H9 (cell line): ENCODE data around the gene AGTRAP. TPM values are rescaled to one million over a fixed set of nuclear protein-coding genes. Genes with fewer than 3 reads are reported as not detected.

Experiments used
- DNase-seq: peaks from one replicate; pipeline ENCODE4 v3.0.0-alpha.2; 2017
- H2AFZ ChIP-seq: one replicate; pipeline ENCODE4 v1.6.1; 2013; ENCODE audit warnings: mild to moderate bottlenecking, low read length, control low read depth, moderate library complexity
- H2AK5ac ChIP-seq: 2 replicates; pipeline ENCODE4 v1.6.1; 2013; ENCODE audit warnings: low read length, control low read depth, mixed read lengths; ENCODE audit not compliant: insufficient read length
- H2BK120ac ChIP-seq: one replicate; pipeline ENCODE4 v1.6.1; 2013; ENCODE audit warnings: low read depth, mild to moderate bottlenecking, low read length, control low read depth, inconsistent platforms; ENCODE audit not compliant: poor library complexity, severe bottlenecking
- H2BK12ac ChIP-seq: 2 replicates; pipeline ENCODE4 v1.6.1; 2013; ENCODE audit warnings: low read length, control low read depth, mixed read lengths, low read depth; ENCODE audit not compliant: insufficient read length
- H2BK15ac ChIP-seq: 2 replicates; pipeline ENCODE4 v1.6.1; 2013; ENCODE audit warnings: low read depth, low read length, control low read depth
- H2BK20ac ChIP-seq: one replicate; pipeline ENCODE4 v1.6.1; 2013; ENCODE audit warnings: low read depth, mild to moderate bottlenecking, low read length, control low read depth, inconsistent platforms; ENCODE audit not compliant: poor library complexity, severe bottlenecking
- H2BK5ac ChIP-seq: 2 replicates; pipeline ENCODE4 v1.6.1; 2013; ENCODE audit warnings: low read length, control low read depth, mixed read lengths; ENCODE audit not compliant: insufficient read length
- H3K14ac ChIP-seq: 2 replicates; pipeline ENCODE4 v1.6.1; 2013; ENCODE audit warnings: low read length, control low read depth; ENCODE audit not compliant: insufficient read depth
- H3K18ac ChIP-seq: 2 replicates; pipeline ENCODE4 v1.6.1; 2013; ENCODE audit warnings: low read depth, mild to moderate bottlenecking, mixed read lengths, low read length, control low read depth; ENCODE audit not compliant: insufficient read length
- H3K23ac ChIP-seq: 2 replicates; pipeline ENCODE4 v1.6.1; 2013; ENCODE audit warnings: low read length, control low read depth, mixed read lengths, low read depth; ENCODE audit not compliant: insufficient read length
- H3K23me2 ChIP-seq: 2 replicates; pipeline ENCODE4 v1.6.1; 2013; ENCODE audit warnings: low read depth, mild to moderate bottlenecking, mixed read lengths, low read length, control low read depth; ENCODE audit not compliant: insufficient read length, poor library complexity, severe bottlenecking
- H3K27ac ChIP-seq: 2 replicates; pipeline ENCODE4 v1.5.1; 2013; ENCODE audit warnings: low read length, control low read depth, mixed read lengths, low read depth; ENCODE audit not compliant: insufficient read length
- H3K27me3 ChIP-seq: 2 replicates; pipeline ENCODE4 v1.6.1; 2013; ENCODE audit warnings: low read length, control low read depth, inconsistent platforms; ENCODE audit not compliant: insufficient read depth
- H3K4ac ChIP-seq: 2 replicates; pipeline ENCODE4 v1.6.1; 2013; ENCODE audit warnings: low read depth, mild to moderate bottlenecking, control low read depth, inconsistent platforms, low read length, moderate library complexity
- H3K4me1 ChIP-seq: 2 replicates; pipeline ENCODE4 v1.6.1; 2013; ENCODE audit warnings: low read length, control low read depth, inconsistent platforms; ENCODE audit not compliant: insufficient read depth
- H3K4me2 ChIP-seq: 2 replicates; pipeline ENCODE4 v1.6.1; 2013; ENCODE audit warnings: low read length, control low read depth, mixed read lengths; ENCODE audit not compliant: insufficient read length, insufficient read depth
- H3K56ac ChIP-seq: 2 replicates; pipeline ENCODE4 v1.6.1; 2013; ENCODE audit warnings: low read depth, mild to moderate bottlenecking, mixed read lengths, low read length, control low read depth; ENCODE audit not compliant: insufficient read length
- H3K79me1 ChIP-seq: 2 replicates; pipeline ENCODE4 v1.6.1; 2013; ENCODE audit warnings: low read depth, mild to moderate bottlenecking, moderate library complexity, low read length, control low read depth, inconsistent platforms; ENCODE audit not compliant: insufficient read depth, poor library complexity, severe bottlenecking
- H3K79me2 ChIP-seq: 2 replicates; pipeline ENCODE4 v1.6.1; 2013; ENCODE audit warnings: low read length, control low read depth, inconsistent platforms; ENCODE audit not compliant: insufficient read depth
- H3K9ac ChIP-seq: 2 replicates; pipeline ENCODE4 v1.6.1; 2013; ENCODE audit warnings: low read length, control low read depth, mixed read lengths; ENCODE audit not compliant: insufficient read length; ENCODE audit errors: extremely low read depth
- H3K9me3 ChIP-seq: one replicate; pipeline ENCODE4 v1.6.1; 2013; ENCODE audit warnings: low read depth, low read length, inconsistent platforms; ENCODE audit not compliant: control insufficient read depth
- H3T11ph ChIP-seq: one replicate; pipeline ENCODE4 v1.6.1; 2013; ENCODE audit warnings: mild to moderate bottlenecking, low read length, control low read depth, inconsistent platforms
- H4K20me1 ChIP-seq: one replicate; pipeline ENCODE4 v1.6.1; 2013; ENCODE audit not compliant: control insufficient read depth, insufficient read length, insufficient read depth
- H4K5ac ChIP-seq: 2 replicates; pipeline ENCODE4 v1.6.1; 2013; ENCODE audit warnings: low read depth, mild to moderate bottlenecking, mixed read lengths, low read length, control low read depth; ENCODE audit not compliant: insufficient read length
- H4K8ac ChIP-seq: replicated peaks from 2 replicates; pipeline ENCODE4 v1.6.1; 2013; ENCODE audit warnings: low read length, control low read depth, mixed read lengths, low read depth; ENCODE audit not compliant: insufficient read length
- H4K91ac ChIP-seq: 2 replicates; pipeline ENCODE4 v1.6.1; 2013; ENCODE audit warnings: low read depth, mild to moderate bottlenecking, moderate library complexity, mixed read lengths, low read length, control low read depth; ENCODE audit not compliant: insufficient read length
- H3K27ac Mint-ChIP-seq, 3 experiments: 2 replicates in 2 of 3; 3 replicates in 1 of 3; pipeline ENCODE4 v1.8.0; 2020 to 2021; ENCODE audit warnings: mixed read lengths in 3 of 3, mild to moderate bottlenecking in 1 of 3, moderate library complexity in 1 of 3
- H3K27me3 Mint-ChIP-seq: 2 replicates; pipeline ENCODE4 v1.8.0; 2021; ENCODE audit warnings: low read depth, mild to moderate bottlenecking, moderate library complexity, mixed read lengths
- H3K36me3 Mint-ChIP-seq, 3 experiments: 2 replicates in 2 of 3; 3 replicates in 1 of 3; pipeline ENCODE4 v1.8.0; 2020 to 2021; ENCODE audit warnings: low read depth in 3 of 3, mixed read lengths in 3 of 3; ENCODE audit not compliant: insufficient read depth in 1 of 3
- H3K4me1 Mint-ChIP-seq, 2 experiments: 2 replicates each; pipeline ENCODE4 v1.8.0; 2020; ENCODE audit warnings: mixed read lengths in 2 of 2
- H3K4me3 Mint-ChIP-seq, 2 experiments: 2 replicates in 1 of 2; 3 replicates in 1 of 2; pipeline ENCODE4 v1.8.0; 2020 to 2021; ENCODE audit warnings: mild to moderate bottlenecking in 2 of 2, mixed read lengths in 2 of 2, moderate library complexity in 1 of 2
- H3K9me3 Mint-ChIP-seq, 2 experiments: 2 replicates in 1 of 2; 3 replicates in 1 of 2; pipeline ENCODE4 v1.8.0; 2020; ENCODE audit warnings: mild to moderate bottlenecking in 2 of 2, mixed read lengths in 2 of 2, moderate library complexity in 1 of 2
- WGBS: extraction: QIAGEN DNeasy Blood & Tissue Kit; methylation state at CpG from one replicate; pipeline ENCODE4 v1.1.7; 2013; ENCODE audit warnings: missing lambda C conversion rate, low lambda C conversion rate, mixed read lengths; ENCODE audit not compliant: insufficient read length; ENCODE audit errors: extremely low coverage; 5-methylcytosine and 5-hydroxymethylcytosine counted together
- total RNA-seq: library from RNA; stranded (reverse); gene quantifications from 2 replicates; pipeline ENCODE4 v1.2.1, GENCODE V29; 2021
- TF ChIP-seq, protein P1 (sequence below): fragments of 200-600 bp; sonication (generic); conservative IDR thresholded peaks from 3 replicates; pipeline ENCODE4 v1.8.0; 2021; ENCODE audit warnings: antibody characterized with exemption, mild to moderate bottlenecking

The AGTRAP gene
- total RNA-seq, 1 experiment from 2014 or later, result 60.9 TPM

DNA sequence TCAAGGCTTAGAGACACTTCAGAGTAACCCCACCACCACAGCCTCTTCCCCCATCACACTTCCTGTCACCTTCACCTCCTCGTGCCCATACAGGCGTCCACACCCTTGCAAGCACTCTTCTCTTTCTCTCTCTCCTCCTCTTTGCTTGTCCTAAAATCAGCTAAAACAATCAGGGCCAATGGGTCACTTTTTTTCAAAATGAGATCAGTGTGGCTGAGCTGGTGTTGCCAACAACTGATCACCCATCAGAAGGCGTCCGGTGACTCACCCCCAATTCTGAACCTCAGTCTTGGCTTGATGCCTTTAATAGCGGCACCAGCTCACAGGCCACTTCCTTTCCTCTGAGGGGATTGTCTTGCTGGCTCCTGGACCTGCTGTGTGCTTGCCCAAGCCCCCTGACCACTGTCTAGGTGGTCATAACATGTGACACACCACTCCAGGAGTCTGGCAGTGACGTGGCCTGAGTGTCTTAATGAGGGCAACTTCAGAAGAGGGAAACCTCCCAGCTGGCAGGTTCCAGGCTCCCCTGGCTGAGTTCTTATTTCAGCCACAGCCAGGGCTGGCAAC is 42.8 kb upstream of the AGTRAP start:
- H4K20me1 ChIP-seq, result no peaks in the 10 kb centered on the region
- no peak overlapping the region for H3K56ac ChIP-seq
- no peak overlapping the region for H3K4ac ChIP-seq
- TF ChIP-seq, protein P1, sequence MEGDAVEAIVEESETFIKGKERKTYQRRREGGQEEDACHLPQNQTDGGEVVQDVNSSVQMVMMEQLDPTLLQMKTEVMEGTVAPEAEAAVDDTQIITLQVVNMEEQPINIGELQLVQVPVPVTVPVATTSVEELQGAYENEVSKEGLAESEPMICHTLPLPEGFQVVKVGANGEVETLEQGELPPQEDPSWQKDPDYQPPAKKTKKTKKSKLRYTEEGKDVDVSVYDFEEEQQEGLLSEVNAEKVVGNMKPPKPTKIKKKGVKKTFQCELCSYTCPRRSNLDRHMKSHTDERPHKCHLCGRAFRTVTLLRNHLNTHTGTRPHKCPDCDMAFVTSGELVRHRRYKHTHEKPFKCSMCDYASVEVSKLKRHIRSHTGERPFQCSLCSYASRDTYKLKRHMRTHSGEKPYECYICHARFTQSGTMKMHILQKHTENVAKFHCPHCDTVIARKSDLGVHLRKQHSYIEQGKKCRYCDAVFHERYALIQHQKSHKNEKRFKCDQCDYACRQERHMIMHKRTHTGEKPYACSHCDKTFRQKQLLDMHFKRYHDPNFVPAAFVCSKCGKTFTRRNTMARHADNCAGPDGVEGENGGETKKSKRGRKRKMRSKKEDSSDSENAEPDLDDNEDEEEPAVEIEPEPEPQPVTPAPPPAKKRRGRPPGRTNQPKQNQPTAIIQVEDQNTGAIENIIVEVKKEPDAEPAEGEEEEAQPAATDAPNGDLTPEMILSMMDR, result no peak
- H3K23ac ChIP-seq, result no peak overlapping the region
- no peak overlapping the region for H3K27ac ChIP-seq
- H2BK20ac ChIP-seq, result no peak overlapping the region
- no peak overlapping the region for H4K91ac ChIP-seq
- no peak overlapping the region for H3T11ph ChIP-seq
- H3K9ac ChIP-seq, result no peak overlapping the region
- Mint-ChIP-seq H3K27ac (peak overlapping the region in 1 of 3 experiments; percentile 95; a peak in 1 of 7 replicates), H3K27me3 (peaks cover 10% of the 10 kb centered on the region), H3K4me1 (peaks cover 47 to 65% of the 10 kb centered on the region in 2 experiments), H3K9me3 (no peaks in the 10 kb centered on the region), H3K36me3 (peaks cover under 1 to 10% (median 2%) of the 10 kb centered on the region in 3 experiments; a peak in 5 of 7 replicates), H3K4me3 (peak overlapping the region; percentile 94)
- peaks cover 13% of the 10 kb centered on the region; the same call in 1 of the 2 replicates for H3K79me2 ChIP-seq
- H3K23me2 ChIP-seq, result peaks cover 20% of the 10 kb centered on the region
- H3K18ac ChIP-seq, result no peak overlapping the region
- H3K9me3 ChIP-seq, result no peaks in the 10 kb centered on the region
- DNase-seq, result no peak
- no peak overlapping the region for H4K5ac ChIP-seq
- H2BK12ac ChIP-seq, result no peak overlapping the region
- H2BK120ac ChIP-seq, result no peak overlapping the region
- H4K8ac ChIP-seq, result no peak overlapping the region
- WGBS, result no CpG with 5 or more reads among the region's 6 CpGs
- H2AK5ac ChIP-seq, result no peak overlapping the region
- no peaks in the 10 kb centered on the region; the same call in 1 of the 2 replicates for H3K27me3 ChIP-seq
- peaks cover 7% of the 10 kb centered on the region; the same call in 1 of the 2 replicates for H3K4me1 ChIP-seq
- no peak overlapping the region for H2BK15ac ChIP-seq
- H3K79me1 ChIP-seq, result no peaks in the 10 kb centered on the region
- H2AFZ ChIP-seq, result no peak overlapping the region
- H2BK5ac ChIP-seq, result no peak overlapping the region
- no peak overlapping the region for H3K14ac ChIP-seq
- peak overlapping the region; percentile 61 for H3K4me2 ChIP-seq
